PFSK-1 (cell line): Measurements from ENCODE around the gene PPM1G.

Experiments
- FOXP2 ChIP-seq: optimal IDR thresholded peaks from 2 replicates; pipeline ENCODE3; 2011; ENCODE audit warnings: borderline replicate concordance, control low read depth, inconsistent platforms; ENCODE audit not compliant: insufficient read depth; ENCODE audit errors: extremely low read length, extremely low read depth
- POLR2AphosphoS5 ChIP-seq: IDR thresholded peaks from 2 replicates; pipeline ENCODE4 v1.6.1; 2012; ENCODE audit warnings: low read depth, mild to moderate bottlenecking, control low read depth, low read length, moderate library complexity
- SIN3A ChIP-seq: IDR thresholded peaks from 2 replicates; pipeline ENCODE4 v1.6.1; 2012; ENCODE audit warnings: mild to moderate bottlenecking, low read length, moderate library complexity, borderline replicate concordance; ENCODE audit not compliant: insufficient read depth
- TAF1 ChIP-seq: IDR thresholded peaks from 2 replicates; pipeline ENCODE4 v1.6.1; 2012; ENCODE audit warnings: low read length, control low read depth, borderline replicate concordance; ENCODE audit not compliant: insufficient read depth
- TF ChIP-seq, protein P1 (sequence below), 2 experiments: IDR thresholded peaks; 2 replicates each; pipeline versions ENCODE4 v1.6.1 to v1.8.0; 2011 to 2012; ENCODE audit warnings: low read depth in 2 of 2, low read length in 2 of 2, control low read depth in 1 of 2, inconsistent platforms in 1 of 2, mild to moderate bottlenecking in 1 of 2, moderate library complexity in 1 of 2; ENCODE audit not compliant: insufficient read depth in 1 of 2

PPM1G gene

DNA sequence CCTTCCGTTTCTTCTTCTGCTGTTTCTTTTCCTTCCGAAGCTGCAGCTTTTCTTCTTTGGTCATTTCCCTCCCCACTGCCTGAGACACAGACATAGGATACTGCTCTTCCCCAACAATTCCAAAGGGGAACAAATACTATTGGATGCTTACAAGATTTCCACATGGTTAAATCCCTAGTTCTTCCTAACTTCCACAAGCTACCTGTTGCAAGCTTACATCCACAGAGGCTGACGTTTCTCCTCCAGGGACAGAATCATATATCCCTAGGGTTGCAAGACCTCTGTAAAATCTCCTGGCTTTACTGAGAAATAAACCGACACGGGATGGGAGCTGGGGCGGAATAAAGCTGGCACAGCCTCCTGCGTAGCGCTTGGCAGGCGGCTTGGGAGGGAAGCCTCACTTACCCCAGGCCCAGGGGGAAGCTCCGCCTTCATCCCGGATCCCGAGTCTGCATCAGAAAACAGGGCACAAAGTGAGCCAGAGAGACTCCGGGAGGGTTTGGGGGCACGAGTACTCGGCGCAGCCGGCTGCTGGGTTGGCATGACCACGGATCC is 39.8 kb downstream of the PPM1G start:
- TF ChIP-seq, protein P1, sequence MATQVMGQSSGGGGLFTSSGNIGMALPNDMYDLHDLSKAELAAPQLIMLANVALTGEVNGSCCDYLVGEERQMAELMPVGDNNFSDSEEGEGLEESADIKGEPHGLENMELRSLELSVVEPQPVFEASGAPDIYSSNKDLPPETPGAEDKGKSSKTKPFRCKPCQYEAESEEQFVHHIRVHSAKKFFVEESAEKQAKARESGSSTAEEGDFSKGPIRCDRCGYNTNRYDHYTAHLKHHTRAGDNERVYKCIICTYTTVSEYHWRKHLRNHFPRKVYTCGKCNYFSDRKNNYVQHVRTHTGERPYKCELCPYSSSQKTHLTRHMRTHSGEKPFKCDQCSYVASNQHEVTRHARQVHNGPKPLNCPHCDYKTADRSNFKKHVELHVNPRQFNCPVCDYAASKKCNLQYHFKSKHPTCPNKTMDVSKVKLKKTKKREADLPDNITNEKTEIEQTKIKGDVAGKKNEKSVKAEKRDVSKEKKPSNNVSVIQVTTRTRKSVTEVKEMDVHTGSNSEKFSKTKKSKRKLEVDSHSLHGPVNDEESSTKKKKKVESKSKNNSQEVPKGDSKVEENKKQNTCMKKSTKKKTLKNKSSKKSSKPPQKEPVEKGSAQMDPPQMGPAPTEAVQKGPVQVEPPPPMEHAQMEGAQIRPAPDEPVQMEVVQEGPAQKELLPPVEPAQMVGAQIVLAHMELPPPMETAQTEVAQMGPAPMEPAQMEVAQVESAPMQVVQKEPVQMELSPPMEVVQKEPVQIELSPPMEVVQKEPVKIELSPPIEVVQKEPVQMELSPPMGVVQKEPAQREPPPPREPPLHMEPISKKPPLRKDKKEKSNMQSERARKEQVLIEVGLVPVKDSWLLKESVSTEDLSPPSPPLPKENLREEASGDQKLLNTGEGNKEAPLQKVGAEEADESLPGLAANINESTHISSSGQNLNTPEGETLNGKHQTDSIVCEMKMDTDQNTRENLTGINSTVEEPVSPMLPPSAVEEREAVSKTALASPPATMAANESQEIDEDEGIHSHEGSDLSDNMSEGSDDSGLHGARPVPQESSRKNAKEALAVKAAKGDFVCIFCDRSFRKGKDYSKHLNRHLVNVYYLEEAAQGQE (IDR thresholded peaks at IDR 0.05; ENCODE audit: insufficient read depth in 1 of 2, low read depth in 2 of 2, low read length in 2 of 2), result no peak
- TF ChIP-seq POLR2AphosphoS5 (0 out of 2 replicates have a peak, but pooled peaks have one; percentile 41), SIN3A (0 out of 2 replicates have a peak, but pooled peaks have one; percentile 5)

- TF ChIP-seq POLR2AphosphoS5, result peak; percentile 27; the same call in 1 of the 2 replicates
- TF ChIP-seq, protein P1 (IDR thresholded peaks at IDR 0.05; ENCODE audit: insufficient read depth in 1 of 2, low read depth in 2 of 2, low read length in 2 of 2), result no peak
These were observed 45.5 kb downstream of the PPM1G start for GRCh38 chr2:27363933-27364332.

DNA sequence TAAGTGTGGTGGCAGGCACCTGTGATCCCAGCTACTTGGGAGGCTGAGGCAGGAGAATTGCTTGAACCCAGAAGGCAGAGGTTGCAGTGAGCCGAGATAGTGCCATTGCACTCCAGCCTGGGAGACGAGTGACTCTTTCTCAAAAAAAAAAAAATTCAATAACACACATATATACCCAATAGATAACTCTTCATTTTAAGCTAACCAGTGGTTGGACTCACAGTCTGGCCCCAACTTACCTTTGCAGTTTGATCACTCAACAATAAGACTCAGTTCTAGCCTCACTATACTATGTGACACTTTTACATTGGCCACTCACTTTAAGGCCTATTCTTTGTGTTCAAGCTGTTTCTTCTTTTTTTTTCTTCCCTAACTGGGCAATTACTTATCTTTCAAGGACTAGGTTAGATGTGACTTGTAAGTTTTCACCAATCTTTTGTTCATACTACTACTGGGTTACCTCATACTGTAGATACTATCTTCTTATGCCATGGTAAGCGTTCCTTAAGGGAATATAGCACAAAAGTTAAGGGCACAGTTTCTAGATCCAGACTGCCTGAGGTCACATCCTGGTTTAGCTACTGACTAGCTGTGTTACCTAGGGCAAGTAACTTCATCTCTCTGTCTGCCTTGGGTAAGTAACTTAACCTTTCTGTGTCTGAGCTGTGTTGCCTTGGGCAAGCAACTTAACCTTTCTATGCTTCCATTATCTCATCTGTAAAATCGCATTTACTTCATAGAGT is 46.5 kb downstream of the PPM1G start:
- no peak for TF ChIP-seq FOXP2
- TF ChIP-seq, protein P1 (IDR thresholded peaks at IDR 0.05; ENCODE audit: insufficient read depth in 1 of 2, low read depth in 2 of 2, low read length in 2 of 2), result no peak
- TF ChIP-seq SIN3A, result no peak
- TF ChIP-seq TAF1, result no peak
- TF ChIP-seq POLR2AphosphoS5, result 0 out of 2 replicates have a peak, but pooled peaks have one; percentile 32

DNA sequence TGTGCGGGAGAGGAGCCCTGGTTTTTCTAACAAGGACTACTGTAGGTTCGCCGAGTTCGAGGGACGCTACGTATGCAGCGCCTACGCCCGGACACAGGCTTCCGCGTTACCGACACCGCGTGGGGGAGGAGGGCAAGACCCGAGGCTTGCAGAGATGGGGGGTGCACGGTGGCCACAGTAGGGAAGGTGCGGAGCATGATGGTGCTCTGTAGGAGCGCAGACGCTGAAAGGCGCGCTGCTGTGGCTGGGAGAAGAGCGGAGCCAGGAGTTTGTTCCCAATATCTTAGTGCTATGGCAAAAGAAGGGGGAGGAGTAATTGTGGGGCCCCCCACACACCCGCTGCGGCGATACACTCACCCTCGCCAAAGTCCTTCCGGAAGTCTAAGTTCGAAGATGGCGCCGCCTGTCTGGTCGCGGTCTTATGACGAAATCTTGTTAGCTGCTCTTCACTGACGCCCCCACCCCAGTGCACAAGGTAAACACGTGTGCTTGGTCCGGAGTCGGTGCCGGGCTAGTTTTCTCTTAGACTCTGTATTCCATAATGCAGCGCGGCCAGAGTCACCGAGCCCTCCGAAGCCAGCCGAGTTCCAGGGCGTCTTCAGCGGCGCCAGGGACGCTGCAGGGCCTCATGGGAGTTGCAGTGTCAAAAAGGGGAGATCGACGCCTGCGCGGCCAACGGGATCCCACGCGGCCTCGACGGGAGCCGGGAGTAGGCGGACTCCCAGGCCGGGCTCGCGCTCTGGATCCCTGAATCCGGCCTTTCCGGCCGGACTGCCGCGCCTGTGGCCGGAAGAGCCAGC is 52.8 kb downstream of the PPM1G start, which contains the start of gene GTF3C2:
Gene GTF3C2, minus strand, starts transcription at position 383 of the 800 bp plus-strand sequence. CDS start 13,210 bp downstream, outside the sequence.
- TF ChIP-seq FOXP2 (peak; percentile 87), TAF1 (peak; percentile 25), POLR2AphosphoS5 (no peak)
- TF ChIP-seq, protein P1 (IDR thresholded peaks at IDR 0.05; ENCODE audit: insufficient read depth in 1 of 2, low read depth in 2 of 2, low read length in 2 of 2), result peak in 1 of 2 experiments; percentile 48; a peak in 1 of 4 replicates

GRCh38 chr2:27356056-27356381 is 53.4 kb downstream of the PPM1G start:
- no peak for TF ChIP-seq POLR2AphosphoS5
- TF ChIP-seq TAF1, result peak; percentile 56; the same call in 1 of the 2 replicates
- TF ChIP-seq SIN3A, result peak; percentile 76; the same call in 1 of the 2 replicates
- TF ChIP-seq, protein P1 (IDR thresholded peaks at IDR 0.05; ENCODE audit: insufficient read depth in 1 of 2, low read depth in 2 of 2, low read length in 2 of 2), result no peak
- TF ChIP-seq FOXP2, result no peak
